GM20431 (cell line): Measurements from ENCODE around the gene NUDT1.

Source experiments
- in situ Hi-C: fragments of 300-500 bp; cut with MseI, MboI; formaldehyde crosslinking; loops from one replicate; pipeline ENCODE4 v1.15.0; 2020; ENCODE audit warnings: low sequenced_read_pairs; ENCODE audit not compliant: unreplicated experiment

The NUDT1 gene

DNA sequence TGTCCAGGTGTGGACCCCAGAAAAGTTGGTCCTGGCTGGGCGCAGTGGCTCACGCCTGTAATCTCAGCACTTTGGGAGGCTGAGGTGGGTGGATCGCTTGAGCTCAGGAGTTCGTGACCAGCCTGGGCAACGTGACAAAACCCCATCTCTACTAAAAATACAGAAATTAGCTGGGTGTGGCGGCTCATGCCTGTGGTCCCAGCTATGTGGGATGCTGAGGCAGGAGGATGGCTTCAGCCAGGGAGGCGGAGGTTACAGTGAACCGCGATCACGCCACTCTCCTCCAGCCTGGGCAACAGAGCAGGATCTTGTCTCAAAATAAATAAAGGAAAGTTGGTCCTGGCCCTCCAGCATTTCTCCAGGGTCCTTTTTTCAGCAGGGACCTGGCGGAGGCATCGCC lies 1.4 kb downstream of the NUDT1 start:
- in situ Hi-C loops = loop anchor here (10.0 kb wide), 1 partner anchor 101 kb away; no protein-coding TSS in a partner anchor

GRCh38 chr7:2244404-2244995 lies 2.5 kb downstream of the NUDT1 start:
- in situ Hi-C loops = loop anchor here (10.0 kb wide), 1 partner anchor 100 kb away; no protein-coding TSS in a partner anchor

- in situ Hi-C loops = loop anchor here (10.0 kb wide), 1 partner anchor 99 kb away; no protein-coding TSS in a partner anchor
Observed at GRCh38 chr7:2245883-2246675, 4.1 kb downstream of the NUDT1 start.

GRCh38 chr7:2247141-2247995 lies 5.3 kb downstream of the NUDT1 start:
- in situ Hi-C loops = loop anchor here (10.0 kb wide), 1 partner anchor 97 kb away; no protein-coding TSS in a partner anchor

GRCh38 chr7:2248984-2249694 lies 7.1 kb downstream of the NUDT1 start:
- in situ Hi-C loops = loop anchor here (10.0 kb wide), 1 partner anchor 96 kb away; no protein-coding TSS in a partner anchor

DNA sequence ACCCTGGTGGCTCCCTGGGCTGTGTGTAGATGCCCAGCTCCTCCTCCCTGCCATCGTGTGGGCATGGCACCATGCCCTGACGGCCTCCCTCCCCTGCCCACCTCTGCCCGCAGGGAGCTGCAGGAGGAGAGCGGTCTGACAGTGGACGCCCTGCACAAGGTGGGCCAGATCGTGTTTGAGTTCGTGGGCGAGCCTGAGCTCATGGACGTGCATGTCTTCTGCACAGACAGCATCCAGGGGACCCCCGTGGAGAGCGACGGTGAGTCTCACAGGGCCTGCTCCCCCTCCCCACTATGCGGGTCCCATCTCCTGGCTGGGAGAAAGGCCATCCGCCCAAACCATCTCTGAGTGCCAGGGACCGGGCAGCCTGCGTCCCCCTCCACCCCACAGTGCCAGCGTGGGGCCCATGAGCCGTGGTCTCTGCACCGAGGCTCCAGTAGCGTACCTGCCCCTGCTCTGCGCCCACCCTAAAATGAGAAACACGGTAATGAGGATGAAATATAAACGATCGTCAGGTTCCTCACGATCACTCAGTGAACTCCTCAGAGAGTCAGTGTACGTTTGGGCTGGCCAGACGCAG lies 7.8 kb downstream of the NUDT1 start:
- in situ Hi-C loops = loop anchor here (10.0 kb wide), 1 partner anchor 95 kb away; no protein-coding TSS in a partner anchor

DNA sequence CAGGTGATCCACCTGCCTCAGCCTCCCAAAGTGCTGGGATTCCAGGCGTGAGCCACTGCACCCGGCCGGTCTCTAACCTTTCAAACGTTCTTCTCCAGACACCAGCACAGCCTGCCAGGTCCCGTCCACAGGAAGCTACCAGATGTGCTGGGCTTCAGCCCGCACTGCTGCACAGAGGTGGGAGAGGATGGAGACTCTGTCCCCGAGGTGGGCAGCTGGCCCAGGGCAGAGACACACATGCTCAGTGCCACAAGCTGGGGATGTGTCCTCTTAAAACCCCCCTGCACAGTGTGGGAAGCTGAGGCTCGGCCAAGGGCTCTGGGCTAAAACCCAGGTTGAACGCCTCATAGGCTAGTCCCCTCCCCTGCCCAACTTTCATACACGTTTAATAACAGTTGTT lies 9.4 kb downstream of the NUDT1 start:
- in situ Hi-C loops = no loop called here

- in situ Hi-C loops = no loop called here
Observed at GRCh38 chr7:2251841-2252771, 10.1 kb downstream of the NUDT1 start.

DNA sequence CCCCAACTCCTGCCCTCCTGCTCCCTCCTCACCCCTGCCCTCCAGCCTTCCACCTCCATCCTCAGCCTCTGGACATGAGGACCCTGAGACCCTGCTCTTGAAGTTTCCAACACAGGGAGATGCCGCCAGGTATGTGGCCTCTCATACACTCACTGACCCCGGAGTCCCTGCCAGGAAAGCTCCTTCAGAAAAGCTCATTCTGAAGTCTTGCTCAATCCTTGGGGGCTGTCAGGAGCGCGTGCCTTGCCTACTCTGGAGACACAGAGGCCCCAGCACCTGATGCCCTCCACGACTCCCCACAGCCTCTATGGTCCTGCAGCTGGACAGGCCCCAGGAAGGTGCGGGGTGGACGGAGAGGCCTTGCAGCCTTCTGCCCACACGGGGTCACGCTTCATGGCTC lies 11.0 kb downstream of the NUDT1 start:
- in situ Hi-C loops = no loop called here

DNA sequence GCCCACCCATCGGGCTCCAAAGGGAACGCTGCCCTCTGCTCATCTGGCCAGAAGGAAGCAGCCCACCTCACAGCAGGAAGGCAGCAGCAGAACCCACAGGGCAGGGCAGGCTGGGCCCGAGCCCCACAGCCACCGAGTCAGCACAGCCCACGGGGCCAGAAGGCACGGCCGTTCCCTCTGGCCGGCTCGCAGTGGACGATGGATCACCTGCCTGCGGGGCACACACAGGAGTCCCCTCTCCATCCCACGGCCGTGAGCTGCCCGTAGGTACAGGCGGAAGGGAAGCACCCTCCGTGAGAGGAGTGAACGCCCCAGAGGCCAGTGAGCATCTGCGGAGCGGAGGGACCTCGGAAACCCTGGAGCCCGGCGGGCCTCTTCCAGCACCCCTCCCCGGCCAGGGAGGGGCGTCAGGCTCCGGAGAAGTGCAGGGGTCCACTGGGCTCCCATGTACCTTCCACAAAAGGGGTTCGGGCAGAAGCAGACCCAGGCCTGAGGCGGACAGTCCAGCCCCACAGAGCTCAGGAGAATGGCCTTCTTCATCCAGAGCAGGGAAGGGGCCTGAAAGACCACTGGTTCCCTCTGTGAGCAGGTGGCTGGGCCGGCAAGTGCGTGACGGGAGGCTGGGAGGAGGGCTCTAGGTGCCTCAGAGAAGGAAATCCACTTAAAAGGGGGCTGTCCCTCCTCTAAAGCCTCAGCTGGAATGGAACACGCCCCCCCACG lies 11.7 kb downstream of the NUDT1 start:
- in situ Hi-C loops = no loop called here

DNA sequence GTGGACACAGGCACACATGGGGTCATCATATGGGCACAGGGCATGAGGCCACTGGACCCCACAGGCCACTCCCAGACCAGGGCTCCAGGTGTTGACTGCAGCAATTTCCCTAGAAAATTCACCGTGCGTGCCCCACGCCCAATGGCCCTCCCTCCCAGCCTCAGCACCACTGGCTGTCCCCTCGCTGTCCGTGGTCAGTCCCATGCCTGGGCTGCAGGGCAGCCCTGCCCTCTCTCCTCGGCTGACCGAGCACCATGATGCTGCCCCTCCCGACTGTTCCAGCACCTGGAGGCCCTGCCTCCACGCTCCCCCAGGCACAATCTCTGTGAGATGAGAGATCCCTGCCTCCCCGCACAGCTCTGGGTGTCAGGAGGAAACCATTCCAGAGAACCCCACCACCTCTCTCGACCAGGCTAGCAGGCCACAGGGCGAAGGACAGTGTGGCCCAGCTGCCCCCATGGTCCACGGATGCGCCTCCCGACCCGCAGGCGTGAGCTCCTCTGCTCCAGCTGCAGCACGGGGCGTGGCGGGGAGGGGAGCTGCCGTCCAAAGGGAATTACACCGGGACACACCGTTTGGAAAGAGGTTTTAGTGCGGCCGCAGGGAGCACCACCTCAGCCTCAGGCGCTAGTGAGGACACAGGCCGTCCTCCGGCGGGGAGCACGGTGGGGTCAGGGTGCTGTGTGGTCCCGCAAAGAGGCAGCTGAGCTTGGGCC lies 12.6 kb downstream of the NUDT1 start:
- in situ Hi-C loops = no loop called here

DNA sequence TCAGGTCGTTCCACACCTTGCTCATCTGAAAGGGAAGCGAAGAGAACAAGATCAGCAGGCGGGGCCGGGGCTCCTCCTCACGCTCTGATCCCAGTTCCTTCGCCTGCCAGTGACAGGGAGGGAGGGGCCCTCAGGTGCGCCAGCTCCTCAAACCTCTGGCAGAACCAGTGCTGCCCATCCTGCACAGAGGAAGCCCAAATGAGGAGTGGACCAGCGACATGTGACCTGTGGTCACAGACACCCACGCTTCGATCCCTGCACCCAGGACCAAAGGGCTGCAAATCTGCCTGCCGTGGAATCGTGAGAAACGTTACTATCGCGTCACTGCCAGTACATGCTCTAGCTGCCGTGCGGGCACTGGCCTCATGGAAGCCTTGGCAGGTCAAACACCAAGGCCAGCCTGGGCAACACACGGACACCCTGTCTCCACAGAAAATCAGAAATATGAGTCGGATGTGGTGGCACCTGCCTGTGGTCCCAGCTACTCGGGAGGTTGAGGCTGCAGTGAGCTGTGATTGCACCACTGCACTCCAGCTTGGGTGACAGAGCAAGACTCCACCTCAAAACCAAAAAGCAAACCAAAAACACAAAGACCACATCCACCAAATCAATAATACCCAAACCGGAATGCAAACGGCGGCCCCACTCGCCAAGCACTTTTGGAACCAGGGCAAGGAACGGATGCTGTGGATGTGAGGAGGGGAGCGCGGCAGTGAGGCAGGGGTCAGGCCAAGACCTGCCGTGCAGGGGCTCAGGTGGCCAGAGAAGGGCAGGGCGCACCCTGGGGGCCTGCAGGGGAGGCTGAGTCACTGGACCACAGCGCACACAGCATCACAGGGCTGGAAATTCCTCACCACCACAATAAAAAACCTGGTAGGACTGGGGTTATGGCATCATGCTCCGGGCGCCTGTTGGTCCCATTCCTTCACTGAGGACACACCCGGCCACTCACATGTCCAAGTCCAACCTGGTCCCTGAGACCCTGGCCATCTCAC lies 13.4 kb downstream of the NUDT1 start:
- in situ Hi-C loops = no loop called here

- in situ Hi-C loops = no loop called here
Observed at GRCh38 chr7:2256306-2257045, 14.4 kb downstream of the NUDT1 start.

GRCh38 chr7:2257046-2257551 lies 15.1 kb downstream of the NUDT1 start:
- in situ Hi-C loops = no loop called here

DNA sequence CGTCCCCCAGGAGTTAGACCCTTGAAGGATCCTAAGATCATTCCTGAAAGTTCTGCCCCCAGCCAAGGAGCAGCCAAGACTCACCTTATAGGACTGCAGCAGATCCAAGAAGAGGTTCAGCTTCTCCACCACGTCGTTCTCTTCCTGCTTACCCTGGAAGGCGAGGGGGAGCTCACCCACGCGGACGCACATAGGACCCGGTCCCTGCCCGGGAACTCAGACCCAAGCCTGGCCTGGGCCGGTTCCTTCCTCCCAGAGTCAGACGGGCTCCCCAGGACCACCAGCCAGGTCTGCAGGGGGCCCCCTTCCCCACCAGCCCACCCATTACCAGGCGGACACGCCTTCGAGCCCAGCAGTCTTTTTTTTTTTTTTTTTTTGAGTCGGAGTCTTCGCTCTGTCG lies 15.6 kb downstream of the NUDT1 start:
- in situ Hi-C loops = no loop called here
